Ishikawa (cell line): ENCODE measurements around the gene BABAM2.
A peak's percentile ranks its signal among the peaks of the same experiment; 100 is the strongest.

Source experiments
- CEBPB ChIP-seq: IDR thresholded peaks from 2 replicates; pipeline ENCODE4 v1.6.1; 2012
- CREB1 ChIP-seq: IDR thresholded peaks from 2 replicates; pipeline ENCODE4 v1.6.1; 2012; ENCODE audit warnings: low read depth
- EGR1 ChIP-seq: IDR thresholded peaks from 2 replicates; pipeline ENCODE4 v1.6.1; 2012
- EP300 ChIP-seq: IDR thresholded peaks from 2 replicates; pipeline ENCODE4 v1.6.1; 2012; ENCODE audit warnings: borderline replicate concordance
- FOXM1 ChIP-seq: IDR thresholded peaks from 2 replicates; pipeline ENCODE4 v1.6.1; 2012; ENCODE audit warnings: low read depth, borderline replicate concordance
- MAX ChIP-seq: IDR thresholded peaks from 2 replicates; pipeline ENCODE4 v1.6.1; 2012
- NFIC ChIP-seq: IDR thresholded peaks from 2 replicates; pipeline ENCODE4 v1.6.1; 2012
- RAD21 ChIP-seq: IDR thresholded peaks from 2 replicates; pipeline ENCODE4 v1.6.1; 2012; ENCODE audit warnings: low read depth
- REST ChIP-seq: IDR thresholded peaks from 2 replicates; pipeline ENCODE4 v1.6.1; 2012; ENCODE audit warnings: low read depth, mild to moderate bottlenecking
- TAF1 ChIP-seq: IDR thresholded peaks from 2 replicates; pipeline ENCODE4 v1.6.1; 2012; ENCODE audit warnings: low read depth, mild to moderate bottlenecking
- TCF12 ChIP-seq: IDR thresholded peaks from 2 replicates; pipeline ENCODE4 v1.6.1; 2012; ENCODE audit warnings: low read depth
- TEAD4 ChIP-seq: IDR thresholded peaks from 2 replicates; pipeline ENCODE4 v1.6.1; 2012
- USF1 ChIP-seq: IDR thresholded peaks from 2 replicates; pipeline ENCODE4 v1.6.1; 2012
- YY1 ChIP-seq: IDR thresholded peaks from 2 replicates; pipeline ENCODE4 v1.6.1; 2012; ENCODE audit warnings: low read depth
- ZBTB7A ChIP-seq: IDR thresholded peaks from 2 replicates; pipeline ENCODE4 v1.6.1; 2012; ENCODE audit warnings: low read depth

BABAM2 gene

GRCh38 chr2:27996156-27996922 lies 105.8 kb downstream of the BABAM2 start:
- TF ChIP-seq YY1 (no peak), RAD21 (no peak), NFIC (no peak), TAF1 (no peak), CREB1 (no peak), TEAD4 (no peak)

GRCh38 chr2:28000287-28000686 lies 109.8 kb downstream of the BABAM2 start:
- no peak for TF ChIP-seq CREB1
- TF ChIP-seq EGR1: no peak

GRCh38 chr2:28002181-28002580 lies 111.7 kb downstream of the BABAM2 start:
- TF ChIP-seq TAF1 (no peak), YY1 (no peak), NFIC (no peak)

- TF ChIP-seq MAX (no peak), USF1 (no peak), YY1 (no peak), TCF12 (no peak), TEAD4 (no peak), REST (no peak), EP300 (no peak), NFIC (no peak), RAD21 (no peak), FOXM1 (no peak), ZBTB7A (no peak), CEBPB (no peak), EGR1 (no peak), CREB1 (no peak), TAF1 (no peak)
Observed at GRCh38 chr2:28004086-28004485, 113.6 kb downstream of the BABAM2 start.

GRCh38 chr2:28009732-28010131 lies 119.2 kb downstream of the BABAM2 start:
- TF ChIP-seq NFIC (peak; percentile 45; the same call in 1 of the 2 replicates), EP300 (no peak)

- no peak for TF ChIP-seq TCF12
- no peak for TF ChIP-seq REST
- TF ChIP-seq RAD21: no peak
- TF ChIP-seq TAF1: no peak
- no peak for TF ChIP-seq YY1
- no peak for TF ChIP-seq USF1
- no peak for TF ChIP-seq ZBTB7A
- TF ChIP-seq NFIC: no peak
- TF ChIP-seq MAX: no peak
- TF ChIP-seq EP300: no peak
- TF ChIP-seq TEAD4: no peak
- TF ChIP-seq EGR1: no peak
- TF ChIP-seq FOXM1: no peak
- no peak for TF ChIP-seq CREB1
- no peak for TF ChIP-seq CEBPB
Observed at GRCh38 chr2:28011322-28011737, 120.8 kb downstream of the BABAM2 start.

- TF ChIP-seq YY1 (no peak), TEAD4 (no peak), ZBTB7A (no peak), TAF1 (no peak), FOXM1 (no peak), MAX (no peak), NFIC (no peak), REST (no peak), CREB1 (no peak)
Observed at GRCh38 chr2:28021898-28022297, 131.4 kb downstream of the BABAM2 start.
